ENCODE results near the gene TPM1. TPM values are rescaled to one million over a fixed set of nuclear protein-coding genes. Genes with fewer than 3 reads are reported as not detected.

The TPM1 gene
- total and polyA plus RNA-seq, 2 of the 4 experiments (the other 2 are of a cell fraction), result 661 to 1,623 TPM

- no CpG with 5 or more reads among the region's 2 CpGs for WGBS, 2 experiments (ENCODE audit: extremely low coverage in 2 of 2, insufficient read length in 1 of 2)
- Histone ChIP-seq H3K9me1 (ENCODE audit: insufficient read depth, low read length) (peaks cover 5% of the 10 kb centered on the region), H3K23ac (ENCODE audit: low read depth, low read length) (no peak overlapping the region), H3K9ac (ENCODE audit: low read depth, low read length) (no peak overlapping the region), H4K91ac (ENCODE audit: insufficient read depth, low read depth, low read length) (no peak overlapping the region), H3K79me1 (ENCODE audit: low read depth in 1 of 2, low read length in 2 of 2) (no peaks in the 10 kb centered on the region), H2BK5ac (ENCODE audit: low read depth, low read length, poor library complexity, severe bottlenecking) (no peak overlapping the region), H3K27ac (ENCODE audit: insufficient read depth, low read length) (no peak overlapping the region), H3K4me3 (ENCODE audit: insufficient read depth, low read depth, low read length) (no peak overlapping the region), H2BK120ac (ENCODE audit: low read depth, low read length) (no peak overlapping the region), H2AK5ac (ENCODE audit: low read depth, low read length) (peak overlapping the region; percentile 80), H3K27me3 (ENCODE audit: control insufficient read depth, insufficient read depth, low read length) (no peaks in the 10 kb centered on the region), H2BK15ac (ENCODE audit: low read depth, low read length) (no peak overlapping the region; the same call in 2 of the 3 replicates), H2AFZ (replicated peaks; ENCODE audit: low read length, poor library complexity) (no peak overlapping the region), H3K9me3 (ENCODE audit: control insufficient read depth, insufficient read depth, low read length) (no peaks in the 10 kb centered on the region), H3K56ac (ENCODE audit: extremely low read depth, insufficient read depth, low read length) (no peak overlapping the region), H3K4me2 (ENCODE audit: low read depth, low read length) (no peak overlapping the region), H3K4ac (ENCODE audit: low read depth, low read length) (0 out of 2 replicates have a peak overlapping the region, but pooled peaks have one; percentile 4), H4K5ac (ENCODE audit: low read depth, low read length) (no peak overlapping the region), H2AK9ac (replicated peaks; ENCODE audit: low read depth, low read length, poor library complexity) (no peak overlapping the region), H2BK20ac (ENCODE audit: low read depth, low read length) (no peak overlapping the region), H4K8ac (ENCODE audit: low read depth in 2 of 2, low read length in 2 of 2) (no peak overlapping the region), H3K14ac (replicated peaks; ENCODE audit: low read depth, low read length) (0 out of 2 replicates have a peak overlapping the region, but pooled peaks have one; percentile 15), H3K18ac (ENCODE audit: low read depth, low read length) (no peak overlapping the region), H3K4me1 (ENCODE audit: control insufficient read depth, insufficient read depth, low read length) (no peaks in the 10 kb centered on the region), H3K36me3 (ENCODE audit: control insufficient read depth, insufficient read depth, low read length) (no peaks in the 10 kb centered on the region), H4K20me1 (ENCODE audit: insufficient read depth, low read length) (no peaks in the 10 kb centered on the region)
- dilution Hi-C loops (cut with HindIII; ENCODE audit: low sequenced_read_pairs, unreplicated experiment) (no loop called here), intact Hi-C loops (cut with micrococcal nuclease) (no loop called here), in situ Hi-C loops (cut with MboI; ENCODE audit: low sequenced_read_pairs) (no loop called here)
- TF ChIP-seq CTCF (conservative IDR thresholded peaks at IDR 0.05; ENCODE audit: low read depth, low read length) (0 out of 2 replicates have a peak, but pooled peaks have one; percentile 10), RCOR1 (IDR thresholded peaks at IDR 0.05; ENCODE audit: insufficient replicate concordance, low read length) (no peak), RAD21 (IDR thresholded peaks at IDR 0.05; ENCODE audit: low read length) (peak; percentile 22; the same call in 1 of the 2 replicates), BHLHE40 (IDR thresholded peaks at IDR 0.05; ENCODE audit: low read depth, low read length) (no peak), SMC3 (IDR thresholded peaks at IDR 0.05; ENCODE audit: low read depth, low read length) (0 out of 2 replicates have a peak, but pooled peaks have one; percentile 9)
- ChIA-PET CTCF (interaction anchor here (0.6 kb wide), 1 partner anchor 10 kb away, joined by 3 read pairs; no protein-coding TSS in a partner anchor), POLR2A (ENCODE audit: unreplicated experiment) (no interaction called here)
- no TSS peak for BruUV-seq (replicated peaks)
- DNase-seq (no peak), ATAC-seq (ENCODE audit: low read depth) (no peak)
Measured at GRCh38 chr15:63004211-63004610, 38.3 kb upstream of the TPM1 start.
